HepG2 (cell line): ENCODE results near the gene LSMEM2. TPM values are rescaled to one million over a fixed set of nuclear protein-coding genes. Genes with fewer than 3 reads are reported as not detected.
A peak's percentile ranks its signal among the peaks of the same experiment; 100 is the strongest.

Experiments used
- DMAP1 ChIP-seq: IDR thresholded peaks from 2 replicates; pipeline ENCODE4 v1.6.1; 2016
- ESRRA ChIP-seq: sonication (generic); formaldehyde crosslinking; IDR thresholded peaks from 2 replicates; pipeline ENCODE4 v1.5.1; 2020; ENCODE audit warnings: mild to moderate bottlenecking, low read depth, missing genetic modification reagents
- HDAC2 ChIP-seq: sonication (generic); formaldehyde crosslinking; IDR thresholded peaks from 2 replicates; pipeline ENCODE4 v1.4.0; 2020; ENCODE audit warnings: missing genetic modification reagents
- KLF16 ChIP-seq, 2 experiments: sonication (generic) in 1 of 2; formaldehyde crosslinking in 1 of 2; IDR thresholded peaks; 2 replicates each; pipeline versions ENCODE4 v1.6.1 to v1.8.0; 2016 to 2023; ENCODE audit warnings: missing genetic modification reagents in 2 of 2, missing compliant biosample characterization in 1 of 2
- RAD21 ChIP-seq: fragments of 450-650 bp; formaldehyde crosslinking; IDR thresholded peaks from 2 replicates; pipeline ENCODE4 v1.5.0; 2020; ENCODE audit warnings: mild to moderate bottlenecking
- TBX2 ChIP-seq: sonication (generic); formaldehyde crosslinking; IDR thresholded peaks from 2 replicates; pipeline ENCODE4 v1.5.0; 2020; ENCODE audit warnings: missing genetic modification reagents, mild to moderate bottlenecking, borderline replicate concordance
- ZKSCAN8 ChIP-seq: IDR thresholded peaks from 2 replicates; pipeline ENCODE4 v1.6.1; 2016; ENCODE audit warnings: borderline replicate concordance, missing genetic modification reagents, missing compliant biosample characterization
- ZNF672 ChIP-seq: sonication (generic); formaldehyde crosslinking; IDR thresholded peaks from 2 replicates; pipeline ENCODE4 v1.8.1; 2022; ENCODE audit warnings: missing genetic modification reagents
- polyA plus RNA-seq, 8 experiments: library from polyadenylated mRNA; depleted of rRNA in 3 of 8; stranded (reverse) in 7 of 8; unstranded in 1 of 8; fragments of >200 nt; fragmentation: Illumina TruSeq in 4 of 8; extraction: Trizol in 4 of 8; gene quantifications; 2 replicates each; pipeline versions ENCODE4 v1.2.1 to v1.2.3, GENCODE V29; 2011 to 2016; ENCODE audit warnings: low read depth in 4 of 8, missing spikeins in 1 of 8, mixed read lengths in 1 of 8; ENCODE audit not compliant: insufficient read depth in 1 of 8
- total RNA-seq, 5 experiments: library from RNA; depleted of rRNA; stranded (reverse); fragments of >200 nt; fragmentation: Illumina TruSeq; extraction: Trizol; gene quantifications; 2 replicates each; pipeline ENCODE4 v1.2.3, GENCODE V29; 2016; ENCODE audit warnings: low read depth in 1 of 5
- TF ChIP-seq, protein P1 (sequence below): sonication (generic); formaldehyde crosslinking; IDR thresholded peaks from 2 replicates; pipeline ENCODE4 v1.8.0; 2022; ENCODE audit warnings: missing genetic modification reagents, mild to moderate bottlenecking, inconsistent platforms, borderline replicate concordance
- TF ChIP-seq, protein P2 (sequence below): sonication (generic); formaldehyde crosslinking; IDR thresholded peaks from 2 replicates; pipeline ENCODE4 v1.8.0; 2022; ENCODE audit warnings: low read depth, missing genetic modification reagents
- TF ChIP-seq, protein P3 (sequence below): IDR thresholded peaks from 2 replicates; pipeline ENCODE4 v1.6.1; 2016; ENCODE audit warnings: missing compliant biosample characterization, missing genetic modification reagents, borderline replicate concordance
- TF ChIP-seq, protein P4 (sequence below): sonication (generic); formaldehyde crosslinking; IDR thresholded peaks from 2 replicates; pipeline ENCODE4 v1.9.0; 2021; ENCODE audit warnings: missing genetic modification reagents, borderline replicate concordance
- TF ChIP-seq, protein P5 (sequence below): IDR thresholded peaks from 2 replicates; pipeline ENCODE4 v1.6.1; 2016; ENCODE audit warnings: low read depth, control low read depth
- TF ChIP-seq, protein P6 (sequence below): sonication (generic); formaldehyde crosslinking; IDR thresholded peaks from 2 replicates; pipeline ENCODE4 v1.5.0; 2020; ENCODE audit warnings: mild to moderate bottlenecking, missing genetic modification reagents
- TF ChIP-seq, protein P7 (sequence below): sonication (generic); formaldehyde crosslinking; IDR thresholded peaks from 2 replicates; pipeline ENCODE4 v1.4.0; 2020; ENCODE audit warnings: missing genetic modification reagents
- TF ChIP-seq, protein P8 (sequence below): sonication (generic); formaldehyde crosslinking; IDR thresholded peaks from 2 replicates; pipeline ENCODE4 v1.4.0; 2020; ENCODE audit warnings: mild to moderate bottlenecking, missing genetic modification reagents

LSMEM2 gene
- total and polyA plus RNA-seq, 2 of the 13 experiments (the other 11 are each of a cell fraction or from before 2014, with no cell fraction given), result 0.07 to 0.41 TPM

DNA sequence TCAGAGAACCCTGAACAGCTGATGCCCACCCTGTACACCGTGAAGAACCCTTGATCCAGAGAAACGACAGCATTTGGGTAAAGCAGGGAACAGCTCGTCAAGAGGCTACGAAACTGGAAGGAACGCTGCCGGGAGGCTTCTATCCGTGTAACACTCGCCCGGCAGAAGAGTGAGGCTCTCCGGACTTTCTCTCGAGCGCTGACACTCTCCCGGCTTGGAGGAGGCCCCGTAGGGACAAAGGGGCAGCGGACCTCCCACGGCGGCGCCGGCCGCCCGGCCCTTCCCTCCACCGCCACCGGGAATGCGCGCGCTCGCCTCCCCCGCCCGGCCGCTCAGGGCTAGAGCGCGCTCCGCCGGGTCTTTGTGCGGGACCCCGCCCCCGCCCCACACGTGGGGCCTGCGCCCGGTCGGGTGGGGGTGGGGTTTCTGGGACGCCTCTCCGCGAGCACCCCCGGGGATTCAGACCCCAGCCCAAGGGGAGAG, 42.0 kb downstream of the LSMEM2 start (continued):
- TF ChIP-seq, protein P1, sequence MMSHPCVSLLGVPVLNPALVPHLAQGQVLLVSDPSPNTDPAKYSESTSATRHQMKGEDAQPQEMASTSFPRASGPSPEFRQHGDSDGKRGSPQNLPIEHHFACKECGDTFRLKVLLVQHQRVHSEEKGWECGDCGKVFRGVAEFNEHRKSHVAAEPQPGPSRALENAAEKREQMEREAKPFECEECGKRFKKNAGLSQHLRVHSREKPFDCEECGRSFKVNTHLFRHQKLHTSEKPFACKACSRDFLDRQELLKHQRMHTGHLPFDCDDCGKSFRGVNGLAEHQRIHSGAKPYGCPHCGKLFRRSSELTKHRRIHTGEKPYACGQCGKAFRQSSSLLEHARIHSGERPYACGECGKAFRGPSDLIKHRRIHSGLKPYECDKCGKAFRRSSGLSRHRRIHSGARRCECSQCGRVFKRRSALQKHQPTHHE, result 0 out of 2 replicates have a peak, but pooled peaks have one; percentile 9
- TF ChIP-seq DMAP1 (CRISPR knock-in tag), result no peak; the same call in 1 of the 2 replicates
- TF ChIP-seq TBX2 (CRISPR knock-in tag), result peak; percentile 9; the same call in 1 of the 2 replicates
- TF ChIP-seq, protein P2, sequence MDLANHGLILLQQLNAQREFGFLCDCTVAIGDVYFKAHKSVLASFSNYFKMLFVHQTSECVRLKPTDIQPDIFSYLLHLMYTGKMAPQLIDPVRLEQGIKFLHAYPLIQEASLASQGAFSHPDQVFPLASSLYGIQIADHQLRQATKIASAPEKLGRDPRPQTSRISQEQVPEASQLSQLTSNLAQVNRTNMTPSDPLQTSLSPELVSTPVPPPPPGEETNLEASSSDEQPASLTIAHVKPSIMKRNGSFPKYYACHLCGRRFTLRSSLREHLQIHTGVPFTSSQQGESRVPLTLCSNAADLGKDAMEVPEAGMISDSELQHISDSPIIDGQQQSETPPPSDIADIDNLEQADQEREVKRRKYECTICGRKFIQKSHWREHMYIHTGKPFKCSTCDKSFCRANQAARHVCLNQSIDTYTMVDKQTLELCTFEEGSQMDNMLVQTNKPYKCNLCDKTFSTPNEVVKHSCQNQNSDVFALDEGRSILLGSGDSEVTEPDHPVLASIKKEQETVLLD (CRISPR knock-in tag), result peak; percentile 52; the same call in 1 of the 2 replicates
- no peak for TF ChIP-seq ZNF672 (CRISPR knock-in tag)
- TF ChIP-seq, protein P3, sequence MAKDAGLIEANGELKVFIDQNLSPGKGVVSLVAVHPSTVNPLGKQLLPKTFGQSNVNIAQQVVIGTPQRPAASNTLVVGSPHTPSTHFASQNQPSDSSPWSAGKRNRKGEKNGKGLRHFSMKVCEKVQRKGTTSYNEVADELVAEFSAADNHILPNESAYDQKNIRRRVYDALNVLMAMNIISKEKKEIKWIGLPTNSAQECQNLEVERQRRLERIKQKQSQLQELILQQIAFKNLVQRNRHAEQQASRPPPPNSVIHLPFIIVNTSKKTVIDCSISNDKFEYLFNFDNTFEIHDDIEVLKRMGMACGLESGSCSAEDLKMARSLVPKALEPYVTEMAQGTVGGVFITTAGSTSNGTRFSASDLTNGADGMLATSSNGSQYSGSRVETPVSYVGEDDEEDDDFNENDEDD (CRISPR knock-in tag), result peak; percentile 21; the same call in 1 of the 2 replicates
- TF ChIP-seq ESRRA (CRISPR knock-in tag), result no peak; the same call in 1 of the 2 replicates
- TF ChIP-seq, protein P4, sequence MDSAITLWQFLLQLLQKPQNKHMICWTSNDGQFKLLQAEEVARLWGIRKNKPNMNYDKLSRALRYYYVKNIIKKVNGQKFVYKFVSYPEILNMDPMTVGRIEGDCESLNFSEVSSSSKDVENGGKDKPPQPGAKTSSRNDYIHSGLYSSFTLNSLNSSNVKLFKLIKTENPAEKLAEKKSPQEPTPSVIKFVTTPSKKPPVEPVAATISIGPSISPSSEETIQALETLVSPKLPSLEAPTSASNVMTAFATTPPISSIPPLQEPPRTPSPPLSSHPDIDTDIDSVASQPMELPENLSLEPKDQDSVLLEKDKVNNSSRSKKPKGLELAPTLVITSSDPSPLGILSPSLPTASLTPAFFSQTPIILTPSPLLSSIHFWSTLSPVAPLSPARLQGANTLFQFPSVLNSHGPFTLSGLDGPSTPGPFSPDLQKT (CRISPR knock-in tag), result no peak
- TF ChIP-seq, protein P5, sequence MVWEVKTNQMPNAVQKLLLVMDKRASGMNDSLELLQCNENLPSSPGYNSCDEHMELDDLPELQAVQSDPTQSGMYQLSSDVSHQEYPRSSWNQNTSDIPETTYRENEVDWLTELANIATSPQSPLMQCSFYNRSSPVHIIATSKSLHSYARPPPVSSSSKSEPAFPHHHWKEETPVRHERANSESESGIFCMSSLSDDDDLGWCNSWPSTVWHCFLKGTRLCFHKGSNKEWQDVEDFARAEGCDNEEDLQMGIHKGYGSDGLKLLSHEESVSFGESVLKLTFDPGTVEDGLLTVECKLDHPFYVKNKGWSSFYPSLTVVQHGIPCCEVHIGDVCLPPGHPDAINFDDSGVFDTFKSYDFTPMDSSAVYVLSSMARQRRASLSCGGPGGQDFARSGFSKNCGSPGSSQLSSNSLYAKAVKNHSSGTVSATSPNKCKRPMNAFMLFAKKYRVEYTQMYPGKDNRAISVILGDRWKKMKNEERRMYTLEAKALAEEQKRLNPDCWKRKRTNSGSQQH (CRISPR knock-in tag), result peak; percentile 55; the same call in 1 of the 2 replicates
- TF ChIP-seq HDAC2 (CRISPR knock-in tag), result 0 out of 2 replicates have a peak, but pooled peaks have one; percentile 10
- TF ChIP-seq, protein P6, sequence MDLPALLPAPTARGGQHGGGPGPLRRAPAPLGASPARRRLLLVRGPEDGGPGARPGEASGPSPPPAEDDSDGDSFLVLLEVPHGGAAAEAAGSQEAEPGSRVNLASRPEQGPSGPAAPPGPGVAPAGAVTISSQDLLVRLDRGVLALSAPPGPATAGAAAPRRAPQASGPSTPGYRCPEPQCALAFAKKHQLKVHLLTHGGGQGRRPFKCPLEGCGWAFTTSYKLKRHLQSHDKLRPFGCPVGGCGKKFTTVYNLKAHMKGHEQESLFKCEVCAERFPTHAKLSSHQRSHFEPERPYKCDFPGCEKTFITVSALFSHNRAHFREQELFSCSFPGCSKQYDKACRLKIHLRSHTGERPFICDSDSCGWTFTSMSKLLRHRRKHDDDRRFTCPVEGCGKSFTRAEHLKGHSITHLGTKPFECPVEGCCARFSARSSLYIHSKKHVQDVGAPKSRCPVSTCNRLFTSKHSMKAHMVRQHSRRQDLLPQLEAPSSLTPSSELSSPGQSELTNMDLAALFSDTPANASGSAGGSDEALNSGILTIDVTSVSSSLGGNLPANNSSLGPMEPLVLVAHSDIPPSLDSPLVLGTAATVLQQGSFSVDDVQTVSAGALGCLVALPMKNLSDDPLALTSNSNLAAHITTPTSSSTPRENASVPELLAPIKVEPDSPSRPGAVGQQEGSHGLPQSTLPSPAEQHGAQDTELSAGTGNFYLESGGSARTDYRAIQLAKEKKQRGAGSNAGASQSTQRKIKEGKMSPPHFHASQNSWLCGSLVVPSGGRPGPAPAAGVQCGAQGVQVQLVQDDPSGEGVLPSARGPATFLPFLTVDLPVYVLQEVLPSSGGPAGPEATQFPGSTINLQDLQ (CRISPR knock-in tag), result 0 out of 2 replicates have a peak, but pooled peaks have one; percentile 33
- TF ChIP-seq RAD21 (CRISPR knock-in tag), result peak; percentile 44; the same call in 1 of the 2 replicates
- TF ChIP-seq KLF16 (CRISPR knock-in tag; IDR thresholded peaks at IDR 0.05), result 0 out of 4 replicates have a peak, but pooled peaks of 1 of the 2 experiments have one; percentile 33
- TF ChIP-seq, protein P7, sequence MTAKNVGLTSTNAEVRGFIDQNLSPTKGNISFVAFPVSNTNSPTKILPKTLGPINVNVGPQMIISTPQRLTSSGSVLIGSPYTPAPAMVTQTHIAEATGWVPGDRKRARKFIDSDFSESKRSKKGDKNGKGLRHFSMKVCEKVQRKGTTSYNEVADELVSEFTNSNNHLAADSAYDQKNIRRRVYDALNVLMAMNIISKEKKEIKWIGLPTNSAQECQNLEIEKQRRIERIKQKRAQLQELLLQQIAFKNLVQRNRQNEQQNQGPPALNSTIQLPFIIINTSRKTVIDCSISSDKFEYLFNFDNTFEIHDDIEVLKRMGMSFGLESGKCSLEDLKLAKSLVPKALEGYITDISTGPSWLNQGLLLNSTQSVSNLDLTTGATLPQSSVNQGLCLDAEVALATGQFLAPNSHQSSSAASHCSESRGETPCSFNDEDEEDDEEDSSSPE (CRISPR knock-in tag), result peak; percentile 32; the same call in 1 of the 2 replicates
- no peak for TF ChIP-seq ZKSCAN8
- TF ChIP-seq, protein P8, sequence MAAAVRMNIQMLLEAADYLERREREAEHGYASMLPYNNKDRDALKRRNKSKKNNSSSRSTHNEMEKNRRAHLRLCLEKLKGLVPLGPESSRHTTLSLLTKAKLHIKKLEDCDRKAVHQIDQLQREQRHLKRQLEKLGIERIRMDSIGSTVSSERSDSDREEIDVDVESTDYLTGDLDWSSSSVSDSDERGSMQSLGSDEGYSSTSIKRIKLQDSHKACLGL (CRISPR knock-in tag), result peak; percentile 59; the same call in 1 of the 2 replicates
